Tibial artery (tissue), 4 donors: ENCODE measurements around the gene ZDHHC18.
"Not testable (repeated sequence)": the region's sequence is repeated elsewhere in the genome, so short reads cannot be mapped to it uniquely, and the experiment has no call there.

Experiments used
- DNase-seq, 2 donors: peaks; one replicate each; pipeline ENCODE4 v3.0.0-alpha.2; 2019
- H3K27ac ChIP-seq, 2 donors: fragments of 200-600 bp; sonication (generic) in 1 of 2; 1 replicate in 1 of 2; 2 replicates in 1 of 2; pipeline ENCODE4 v1.5.1; 2018 to 2019; ENCODE audit warnings: mild to moderate bottlenecking in 1 of 2
- H3K27me3 ChIP-seq, 2 donors: fragments of 200-600 bp; sonication (generic) in 1 of 2; one replicate each; pipeline versions ENCODE4 v1.5.1 to v1.6.0; 2016 to 2019
- H3K36me3 ChIP-seq, 3 donors: fragments of 200-600 bp; sonication (generic) in 2 of 3; one replicate each; pipeline ENCODE4 v1.5.1; 2016 to 2019; ENCODE audit warnings: mild to moderate bottlenecking in 2 of 3
- H3K4me1 ChIP-seq, 4 donors: fragments of 200-600 bp; sonication (generic) in 2 of 4; 1 replicate in 3 of 4; 2 replicates in 1 of 4; pipeline ENCODE4 v1.5.1; 2016 to 2019
- H3K4me3 ChIP-seq, 2 donors: fragments of 200-600 bp; sonication (generic) in 1 of 2; 1 replicate in 1 of 2; 2 replicates in 1 of 2; pipeline ENCODE4 v1.5.1; 2018 to 2019; ENCODE audit warnings: mild to moderate bottlenecking in 2 of 2
- H3K9me3 ChIP-seq, 3 donors: fragments of 200-600 bp; sonication (generic) in 1 of 3; one replicate each; pipeline ENCODE4 v1.5.1; 2016 to 2019
- CTCF ChIP-seq, 2 experiments: fragments of 200-600 bp in 1 of 2; fragments of 450-650 bp in 1 of 2; IDR thresholded peaks; one replicate each; pipeline ENCODE4 v1.5.1; 2017 to 2019; ENCODE audit warnings: antibody characterized with exemption in 2 of 2, mild to moderate bottlenecking in 1 of 2, moderate library complexity in 1 of 2
- intact Hi-C: fragments of 100-400 bp; cut with DNase I; formaldehyde crosslinking; loops from one replicate; pipeline ENCODE4 v1.15.0; 2023; ENCODE audit warnings: low total_unique reads

The ZDHHC18 gene

GRCh38 chr1:26792924-26793323, 33.6 kb upstream of the ZDHHC18 start:
- intact Hi-C loops = loop anchor here (5.0 kb wide), 1 partner anchor 116 kb away; no protein-coding TSS in a partner anchor

GRCh38 chr1:26794391-26794790, 32.1 kb upstream of the ZDHHC18 start:
- no peaks in the 10 kb centered on the region for H3K9me3 ChIP-seq
- peaks cover 13 to 31% (median 14%) of the 10 kb centered on the region in 3 donors for H3K36me3 ChIP-seq
- no peak for DNase-seq
- H3K4me3 ChIP-seq = no peak overlapping the region
- peaks cover 0 to 14% (median 9%) of the 10 kb centered on the region in 4 donors for H3K4me1 ChIP-seq
- no peak overlapping the region for H3K27ac ChIP-seq
- intact Hi-C loops = loop anchor here (5.0 kb wide), 1 partner anchor 117 kb away; no protein-coding TSS in a partner anchor
- H3K27me3 ChIP-seq = no peaks in the 10 kb centered on the region
- TF ChIP-seq CTCF (IDR thresholded peaks at IDR 0.05) = no peak

More at GRCh38 chr1:26792924-26793323, 33.6 kb upstream of the ZDHHC18 start:
- no peak overlapping the region for H3K27ac ChIP-seq
- H3K9me3 ChIP-seq = no peaks in the 10 kb centered on the region
- H3K36me3 ChIP-seq = peaks cover 13 to 31% (median 14%) of the 10 kb centered on the region in 3 donors
- H3K4me3 ChIP-seq = no peak overlapping the region
- no peak for TF ChIP-seq CTCF (IDR thresholded peaks at IDR 0.05)
- H3K27me3 ChIP-seq = no peaks in the 10 kb centered on the region
- H3K4me1 ChIP-seq = peaks cover 0 to 15% (median 6%) of the 10 kb centered on the region in 4 donors
- DNase-seq = no peak

- no peaks in the 10 kb centered on the region for H3K9me3 ChIP-seq
- H3K27me3 ChIP-seq = no peaks in the 10 kb centered on the region
- intact Hi-C loops = no loop called here
- peaks cover 13 to 31% (median 14%) of the 10 kb centered on the region in 3 donors for H3K36me3 ChIP-seq
- no peak overlapping the region for H3K4me3 ChIP-seq
- TF ChIP-seq CTCF (IDR thresholded peaks at IDR 0.05) = no peak
- no peak overlapping the region for H3K27ac ChIP-seq
- peaks cover 0 to 25% (median 16%) of the 10 kb centered on the region in 4 donors for H3K4me1 ChIP-seq
- no peak for DNase-seq
Observed at GRCh38 chr1:26797627-26798026, 28.9 kb upstream of the ZDHHC18 start.

- peaks cover 0 to 25% (median 16%) of the 10 kb centered on the region in 4 donors for H3K4me1 ChIP-seq
- intact Hi-C loops = no loop called here
- no peak for TF ChIP-seq CTCF (IDR thresholded peaks at IDR 0.05)
- peak; percentile 42 to 71 for DNase-seq
- no peaks in the 10 kb centered on the region for H3K9me3 ChIP-seq
- H3K27me3 ChIP-seq = no peaks in the 10 kb centered on the region
- peak overlapping the region; percentile 32 to 40 for H3K27ac ChIP-seq
- peak overlapping the region in 1 of 2 donors; percentile 7 for H3K4me3 ChIP-seq
- H3K36me3 ChIP-seq = peaks cover 6 to 12% (median 7%) of the 10 kb centered on the region in 3 donors
Observed at GRCh38 chr1:26799479-26800142, 26.9 kb upstream of the ZDHHC18 start.

- H3K36me3 ChIP-seq = not testable (repeated sequence)
Observed at GRCh38 chr1:26803932-26804331, 22.6 kb upstream of the ZDHHC18 start.

GRCh38 chr1:26810105-26810504, 16.4 kb upstream of the ZDHHC18 start:
- H3K9me3 ChIP-seq, H3K36me3 ChIP-seq, intact Hi-C loops, H3K4me1 ChIP-seq, H3K4me3 ChIP-seq, H3K27me3 ChIP-seq, H3K27ac ChIP-seq: not testable (repeated sequence)
- peak; percentile 58 to 70 for TF ChIP-seq CTCF (IDR thresholded peaks at IDR 0.05)
- peak; percentile 69 to 74 for DNase-seq

More at GRCh38 chr1:26803932-26804331, 22.6 kb upstream of the ZDHHC18 start:
- intact Hi-C loops, H3K27ac ChIP-seq, DNase-seq, H3K4me3 ChIP-seq, H3K9me3 ChIP-seq, H3K27me3 ChIP-seq: not testable (repeated sequence)
- H3K4me1 ChIP-seq = peaks cover 0 to 21% (median 14%) of the 10 kb centered on the region in 4 donors
